ENCODE measurements around the gene RRP8.

RRP8 gene

DNA sequence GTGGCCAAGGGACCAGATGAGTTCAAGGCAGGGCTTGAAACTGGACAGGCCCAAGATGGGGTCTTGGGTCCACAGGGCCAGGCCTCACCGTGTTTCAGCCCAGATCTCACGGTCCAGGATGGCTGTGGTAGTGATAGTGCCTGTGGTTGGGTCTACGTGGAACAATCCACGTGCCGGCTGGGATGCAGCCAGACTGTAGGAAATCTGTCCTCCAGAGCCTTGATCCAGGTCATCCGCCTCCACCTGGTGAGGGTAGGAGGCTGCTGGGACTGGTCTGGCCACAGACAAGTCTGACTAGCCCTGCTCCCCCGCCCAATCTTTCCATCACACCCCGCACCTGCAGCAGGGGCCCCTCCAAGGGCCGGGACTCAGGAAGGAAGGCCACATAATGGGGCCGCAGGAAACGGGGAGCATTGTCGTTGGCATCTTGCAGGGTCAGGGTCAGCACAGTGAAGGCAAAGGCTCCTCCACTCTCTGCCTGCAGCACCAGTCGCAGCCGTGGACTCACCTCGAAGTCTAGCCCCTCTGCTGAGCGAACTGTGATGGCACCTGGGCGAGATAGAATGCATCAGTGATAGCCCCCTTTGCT is 22.5 kb upstream of the RRP8 start:
- TF ChIP-seq, protein P1, sequence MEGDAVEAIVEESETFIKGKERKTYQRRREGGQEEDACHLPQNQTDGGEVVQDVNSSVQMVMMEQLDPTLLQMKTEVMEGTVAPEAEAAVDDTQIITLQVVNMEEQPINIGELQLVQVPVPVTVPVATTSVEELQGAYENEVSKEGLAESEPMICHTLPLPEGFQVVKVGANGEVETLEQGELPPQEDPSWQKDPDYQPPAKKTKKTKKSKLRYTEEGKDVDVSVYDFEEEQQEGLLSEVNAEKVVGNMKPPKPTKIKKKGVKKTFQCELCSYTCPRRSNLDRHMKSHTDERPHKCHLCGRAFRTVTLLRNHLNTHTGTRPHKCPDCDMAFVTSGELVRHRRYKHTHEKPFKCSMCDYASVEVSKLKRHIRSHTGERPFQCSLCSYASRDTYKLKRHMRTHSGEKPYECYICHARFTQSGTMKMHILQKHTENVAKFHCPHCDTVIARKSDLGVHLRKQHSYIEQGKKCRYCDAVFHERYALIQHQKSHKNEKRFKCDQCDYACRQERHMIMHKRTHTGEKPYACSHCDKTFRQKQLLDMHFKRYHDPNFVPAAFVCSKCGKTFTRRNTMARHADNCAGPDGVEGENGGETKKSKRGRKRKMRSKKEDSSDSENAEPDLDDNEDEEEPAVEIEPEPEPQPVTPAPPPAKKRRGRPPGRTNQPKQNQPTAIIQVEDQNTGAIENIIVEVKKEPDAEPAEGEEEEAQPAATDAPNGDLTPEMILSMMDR (IDR thresholded peaks at IDR 0.05) = no peak

DNA sequence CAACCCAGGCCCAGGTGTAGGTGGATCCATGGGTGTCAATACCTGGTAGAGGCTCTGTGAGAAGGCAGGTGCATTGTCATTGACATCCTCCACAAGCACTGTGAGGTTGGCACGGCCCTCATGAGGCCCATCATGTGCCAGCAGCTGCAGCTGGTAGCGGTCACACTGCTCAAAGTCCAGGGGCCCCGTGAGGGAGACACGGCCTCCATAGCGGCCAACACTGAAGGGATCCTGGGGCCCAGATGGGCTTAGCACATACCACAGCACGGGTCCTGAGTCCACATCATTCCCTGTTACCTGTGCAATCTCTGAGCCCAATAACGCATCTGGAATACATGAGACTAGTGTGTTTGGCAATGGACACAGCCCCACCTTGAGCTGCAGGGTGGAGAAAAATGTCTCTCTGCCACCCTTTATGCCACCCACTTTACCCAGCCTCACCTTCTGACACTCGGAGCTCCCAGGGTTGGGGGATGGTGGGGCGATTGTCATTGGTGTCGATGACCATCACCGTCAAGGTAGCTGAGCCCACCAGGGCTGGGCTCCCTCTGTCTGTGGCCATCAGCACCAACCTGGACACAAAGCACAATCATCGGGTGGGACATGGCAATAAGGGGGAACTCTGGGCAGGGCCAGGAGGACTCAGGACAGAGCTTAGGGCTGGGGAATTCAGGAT is 21.9 kb upstream of the RRP8 start:
- TF ChIP-seq, protein P1 (IDR thresholded peaks at IDR 0.05) = no peak

DNA sequence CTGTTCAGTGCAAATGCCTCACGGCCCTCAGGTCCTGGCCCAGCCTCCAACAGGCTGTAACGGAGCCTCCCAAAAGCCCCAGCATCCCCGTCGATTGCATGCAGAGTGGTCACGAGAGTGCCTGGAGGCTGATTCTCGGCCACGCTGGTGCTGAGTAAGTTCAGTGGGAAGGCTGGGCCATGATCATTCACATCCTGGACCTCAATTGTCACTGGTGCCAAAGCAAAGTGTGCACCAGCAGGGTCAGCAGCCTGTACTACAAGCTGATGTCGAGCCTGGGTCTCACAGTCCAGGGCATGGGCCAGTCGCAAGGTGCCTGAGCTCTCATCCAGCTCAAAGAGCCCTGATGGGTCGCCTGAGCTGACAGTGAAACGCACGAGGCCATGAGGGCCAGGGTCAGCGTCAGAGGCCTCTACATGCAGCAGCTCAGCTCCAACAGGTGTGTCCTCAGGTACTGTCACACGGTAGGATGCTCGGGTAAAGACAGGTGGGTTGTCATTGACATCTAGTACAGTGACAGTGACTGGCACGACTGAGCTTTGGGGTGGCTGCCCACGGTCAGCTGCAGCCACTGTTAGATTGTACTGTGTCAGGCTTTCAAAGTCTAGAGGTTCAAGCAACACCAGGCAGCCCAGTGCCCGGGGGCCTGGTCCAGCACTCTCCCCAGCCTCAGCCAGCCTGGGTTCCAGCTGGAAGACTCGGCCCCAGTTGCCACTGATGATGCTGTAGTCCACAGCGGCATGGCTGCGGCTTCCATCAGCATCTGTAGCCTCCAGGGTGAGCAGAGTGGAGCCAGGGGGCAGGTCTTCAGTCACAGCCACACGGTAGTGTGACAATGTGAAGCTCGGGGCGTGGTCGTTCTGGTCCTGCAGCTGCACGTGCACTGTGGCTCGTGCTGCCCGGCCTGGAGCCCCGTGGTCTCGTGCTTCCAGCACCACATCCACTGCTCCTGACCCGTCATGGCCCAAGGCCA is 20.3 kb upstream of the RRP8 start:
- TF ChIP-seq, protein P1 (IDR thresholded peaks at IDR 0.05) = no peak

DNA sequence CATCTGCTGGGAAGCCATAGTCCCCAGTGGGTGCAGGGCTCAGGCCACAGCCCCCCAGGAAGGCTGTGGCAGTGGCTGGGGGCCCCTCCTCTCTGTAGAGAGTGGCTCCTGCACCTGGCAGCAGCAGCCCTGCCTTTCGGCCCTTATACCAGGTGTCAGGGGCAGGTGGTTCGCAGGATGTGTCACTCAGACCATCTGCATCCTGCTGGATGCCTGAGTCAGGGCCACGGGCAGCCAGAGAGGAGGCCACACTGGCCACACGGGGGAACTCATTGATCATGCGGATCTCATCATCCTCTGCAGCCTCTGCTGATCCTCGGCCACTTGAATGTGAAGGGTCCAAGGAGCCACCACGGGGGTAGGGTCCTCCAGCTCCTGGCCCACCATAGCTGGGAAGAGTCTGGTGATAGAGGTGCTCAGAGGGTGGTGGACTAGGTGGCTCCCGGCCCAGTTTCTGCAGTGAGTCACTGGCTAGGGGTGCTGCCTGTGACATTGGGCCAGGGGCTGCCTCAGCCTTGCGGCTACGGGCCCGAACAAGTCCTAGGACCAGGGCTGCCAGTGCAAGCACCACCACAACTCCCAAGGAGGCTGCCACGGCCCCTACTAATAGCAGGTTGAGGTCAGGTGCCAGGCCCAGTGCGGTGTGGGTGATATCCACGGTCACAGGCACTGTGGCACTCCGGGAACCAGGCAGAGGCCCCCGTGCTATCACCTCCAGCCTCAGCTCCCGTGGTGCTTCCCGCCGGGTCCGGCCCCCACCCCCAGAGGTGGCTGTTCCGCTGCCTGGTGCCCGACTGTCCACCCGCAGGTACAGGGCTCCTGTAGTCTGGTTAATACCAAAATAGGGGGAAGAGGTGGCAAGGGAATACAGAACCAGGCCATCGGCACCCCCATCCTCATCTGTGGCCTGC is 19.1 kb upstream of the RRP8 start:
- TF ChIP-seq, protein P1 (IDR thresholded peaks at IDR 0.05) = no peak

DNA sequence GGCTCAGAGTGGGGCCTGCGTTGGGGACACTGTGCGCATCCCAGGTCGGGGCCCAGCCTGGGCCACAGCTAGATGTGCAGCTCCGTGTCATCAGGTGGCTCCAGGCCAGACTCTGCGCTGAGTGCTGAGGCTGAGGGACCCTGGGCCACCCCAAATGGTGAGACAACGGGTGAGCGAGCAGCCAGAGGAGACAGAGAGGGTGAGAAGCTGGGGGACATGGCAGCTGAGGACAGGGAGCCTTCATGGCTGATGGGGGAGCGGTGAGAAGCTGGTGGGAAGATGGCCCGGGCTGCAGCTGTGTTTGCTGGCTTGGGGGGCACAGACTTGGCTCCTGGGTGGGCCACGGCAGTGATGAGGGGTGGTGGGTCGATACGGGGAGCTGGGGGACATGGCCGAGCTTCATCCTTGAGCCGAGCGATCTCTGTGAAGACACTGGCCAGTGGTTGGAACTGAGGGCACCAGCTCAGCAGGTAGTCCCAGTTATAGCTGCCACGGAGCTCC is 18.3 kb upstream of the RRP8 start:
- TF ChIP-seq, protein P1 (IDR thresholded peaks at IDR 0.05) = no peak

DNA sequence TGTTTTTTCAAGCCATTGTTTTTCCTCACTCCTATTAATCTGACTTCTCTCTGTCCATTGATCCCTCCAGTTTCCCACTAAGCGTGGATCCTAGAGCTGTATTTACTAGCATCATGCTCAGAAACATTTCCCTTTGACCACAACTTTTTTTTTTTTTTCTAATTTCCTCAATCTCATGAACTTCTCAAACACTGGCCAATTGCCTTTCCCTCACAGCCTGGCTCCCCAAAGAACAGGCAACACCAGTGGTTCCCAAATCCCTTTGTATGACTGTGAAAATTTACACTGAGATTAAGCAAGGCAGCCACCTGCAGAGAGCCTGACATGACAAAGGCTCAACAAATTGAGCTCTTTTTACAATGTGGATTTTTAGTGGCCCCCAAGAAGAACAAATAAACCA is 17.2 kb upstream of the RRP8 start:
- TF ChIP-seq, protein P1 (IDR thresholded peaks at IDR 0.05) = no peak
